HG03521 (cell line): ENCODE results near the gene SLC66A1.

Experiments used
- ATAC-seq: cut with Tn5 transposase; IDR thresholded peaks from one replicate; pipeline ENCODE4 v1.9.1; 2021; ENCODE audit warnings: mild to moderate bottlenecking, moderate library complexity; ENCODE audit not compliant: unreplicated experiment

SLC66A1 gene

GRCh38 chr1:19342062-19342750, 30.1 kb downstream of the SLC66A1 start:
- ATAC-seq, result no peak

GRCh38 chr1:19342894-19343616, 30.9 kb downstream of the SLC66A1 start:
- no peak for ATAC-seq

- ATAC-seq, result no peak
These were observed 31.7 kb downstream of the SLC66A1 start for GRCh38 chr1:19343617-19344350.

GRCh38 chr1:19344372-19344810, 32.3 kb downstream of the SLC66A1 start:
- ATAC-seq, result no peak

- ATAC-seq, result no peak
These were observed 32.7 kb downstream of the SLC66A1 start for GRCh38 chr1:19344831-19345230.

- no peak for ATAC-seq
These were observed 33.3 kb downstream of the SLC66A1 start for GRCh38 chr1:19345391-19345790.

- no peak for ATAC-seq
These were observed 33.9 kb downstream of the SLC66A1 start for GRCh38 chr1:19346026-19346425.

- no peak for ATAC-seq
These were observed 35.5 kb downstream of the SLC66A1 start for GRCh38 chr1:19347533-19348172.

- no peak for ATAC-seq
These were observed 36.5 kb downstream of the SLC66A1 start for GRCh38 chr1:19348441-19349198.

GRCh38 chr1:19349999-19350398, 37.9 kb downstream of the SLC66A1 start:
- ATAC-seq, result no peak

GRCh38 chr1:19350566-19350965, 38.4 kb downstream of the SLC66A1 start:
- ATAC-seq, result no peak

GRCh38 chr1:19351873-19352272, 39.7 kb downstream of the SLC66A1 start:
- ATAC-seq, result no peak

GRCh38 chr1:19352839-19353238, 40.7 kb downstream of the SLC66A1 start:
- ATAC-seq, result no peak

GRCh38 chr1:19353596-19353995, 41.5 kb downstream of the SLC66A1 start:
- ATAC-seq, result no peak

- no peak for ATAC-seq
These were observed 42.4 kb downstream of the SLC66A1 start for GRCh38 chr1:19354531-19354981.

GRCh38 chr1:19356266-19356665, 44.1 kb downstream of the SLC66A1 start:
- no peak for ATAC-seq

- no peak for ATAC-seq
These were observed 45.3 kb downstream of the SLC66A1 start for GRCh38 chr1:19357299-19357986.

GRCh38 chr1:19358710-19359109, 46.6 kb downstream of the SLC66A1 start:
- ATAC-seq, result no peak

- no peak for ATAC-seq
These were observed 47.2 kb downstream of the SLC66A1 start for GRCh38 chr1:19359357-19359756.

GRCh38 chr1:19360016-19360415, 47.9 kb downstream of the SLC66A1 start:
- ATAC-seq, result no peak
